ENCODE results near the gene NRF1. TPM values are rescaled to one million over a fixed set of nuclear protein-coding genes. Genes with fewer than 3 reads are reported as not detected.
"Not testable (repeated sequence)": the region's sequence is repeated elsewhere in the genome, so short reads cannot be mapped to it uniquely, and the experiment has no call there.

Gene NRF1
- total RNA-seq, 1 donor from 2014 or later, result 28.9 TPM

GRCh38 chr7:129606803-129607202, 4.7 kb upstream of the NRF1 start:
- intact Hi-C loops (cut with micrococcal nuclease), result no loop called here

GRCh38 chr7:129607471-129608120, 3.9 kb upstream of the NRF1 start:
- intact Hi-C loops (cut with micrococcal nuclease), result no loop called here

GRCh38 chr7:129609666-129610065, 1.9 kb upstream of the NRF1 start:
- intact Hi-C loops (cut with micrococcal nuclease), result loop anchor here (2.0 to 10.0 kb wide), 3 partner anchors 171 to 265 kb away; partner anchors contain the start of gene STRIP2

- intact Hi-C loops (cut with micrococcal nuclease), result loop anchor here (1.0 to 10.0 kb wide), 5 partner anchors 108 to 386 kb away; partner anchors contain the start of genes SMKR1 and STRIP2
Measured at GRCh38 chr7:129610709-129611245, 743 bp upstream of the NRF1 start.

GRCh38 chr7:129612112-129613015, 844 bp downstream of the NRF1 start:
- intact Hi-C loops (cut with micrococcal nuclease), result loop anchor here (1.0 to 10.0 kb wide), 6 partner anchors 23 to 337 kb away; partner anchors contain the start of gene STRIP2

GRCh38 chr7:129613016-129613337, 1.5 kb downstream of the NRF1 start:
- intact Hi-C loops (cut with micrococcal nuclease), result loop anchor here (5.0 to 10.0 kb wide), 2 partner anchors 181 to 268 kb away; partner anchors contain the start of gene STRIP2

- intact Hi-C loops (cut with micrococcal nuclease), result loop anchor here (10.0 kb wide), 1 partner anchor 270 kb away; no protein-coding TSS in a partner anchor
Measured at GRCh38 chr7:129615018-129615417, 3.5 kb downstream of the NRF1 start.

- intact Hi-C loops (cut with micrococcal nuclease), result loop anchor here (10.0 kb wide), 1 partner anchor 272 kb away; no protein-coding TSS in a partner anchor
Measured at GRCh38 chr7:129616530-129616929, 5.0 kb downstream of the NRF1 start.

GRCh38 chr7:129617178-129617577, 5.7 kb downstream of the NRF1 start:
- intact Hi-C loops (cut with micrococcal nuclease), result loop anchor here (10.0 kb wide), 1 partner anchor 272 kb away; no protein-coding TSS in a partner anchor

- intact Hi-C loops (cut with micrococcal nuclease), result loop anchor here (10.0 kb wide), 1 partner anchor 273 kb away; no protein-coding TSS in a partner anchor
Measured at GRCh38 chr7:129617652-129618051, 6.1 kb downstream of the NRF1 start.

GRCh38 chr7:129626896-129627295, 15.4 kb downstream of the NRF1 start:
- intact Hi-C loops (cut with micrococcal nuclease), result no loop called here

- intact Hi-C loops (cut with micrococcal nuclease), result no loop called here
Measured at GRCh38 chr7:129630341-129630740, 18.8 kb downstream of the NRF1 start.

- intact Hi-C loops (cut with micrococcal nuclease), result loop anchor here (1.0 to 2.0 kb wide), 2 partner anchors 22 to 266 kb away; no protein-coding TSS in a partner anchor
Measured at GRCh38 chr7:129634361-129635034, 23.0 kb downstream of the NRF1 start.

- intact Hi-C loops (cut with micrococcal nuclease), result loop anchor here (1.0 to 2.0 kb wide), 2 partner anchors 23 to 267 kb away; no protein-coding TSS in a partner anchor
Measured at GRCh38 chr7:129635300-129636029, 23.9 kb downstream of the NRF1 start.

- intact Hi-C loops (cut with micrococcal nuclease), result not testable (repeated sequence)
Measured at GRCh38 chr7:129636030-129636550, 24.6 kb downstream of the NRF1 start.

GRCh38 chr7:129636641-129637040, 25.1 kb downstream of the NRF1 start:
- intact Hi-C loops (cut with micrococcal nuclease), result no loop called here

- intact Hi-C loops (cut with micrococcal nuclease), result no loop called here
Measured at GRCh38 chr7:129640400-129640799, 28.9 kb downstream of the NRF1 start.

GRCh38 chr7:129642871-129643549, 31.5 kb downstream of the NRF1 start:
- intact Hi-C loops (cut with micrococcal nuclease), result no loop called here

GRCh38 chr7:129643550-129644170, 32.1 kb downstream of the NRF1 start:
- intact Hi-C loops (cut with micrococcal nuclease), result no loop called here
